GM18873 (cell line): Measurements from ENCODE around the gene FAM163A.
"Not testable (repeated sequence)": the region's sequence is repeated elsewhere in the genome, so short reads cannot be mapped to it uniquely, and the experiment has no call there.

Experiments used
- ATAC-seq: cut with Tn5 transposase; IDR thresholded peaks from one replicate; pipeline ENCODE4 v1.9.1; 2021; ENCODE audit warnings: mild to moderate bottlenecking, moderate library complexity, moderate number of reproducible peaks; ENCODE audit not compliant: unreplicated experiment, low FRiP score

FAM163A gene

GRCh38 chr1:179831852-179832699, 89.0 kb downstream of the FAM163A start:
- ATAC-seq, result no peak

GRCh38 chr1:179836686-179837445, 93.8 kb downstream of the FAM163A start:
- not testable (repeated sequence) for ATAC-seq

GRCh38 chr1:179840107-179840506, 97.0 kb downstream of the FAM163A start:
- no peak for ATAC-seq

- ATAC-seq, result no peak
These were observed 105.1 kb downstream of the FAM163A start for GRCh38 chr1:179848233-179848632.

GRCh38 chr1:179853102-179853501, 110.0 kb downstream of the FAM163A start:
- no peak for ATAC-seq

- not testable (repeated sequence) for ATAC-seq
These were observed 112.7 kb downstream of the FAM163A start for GRCh38 chr1:179855831-179856230.

GRCh38 chr1:179856296-179856695, 113.2 kb downstream of the FAM163A start:
- no peak for ATAC-seq

- no peak for ATAC-seq
These were observed 113.9 kb downstream of the FAM163A start for GRCh38 chr1:179857009-179857408.

- no peak for ATAC-seq
These were observed 117.6 kb downstream of the FAM163A start for GRCh38 chr1:179860652-179861051.

- no peak for ATAC-seq
These were observed 122.3 kb downstream of the FAM163A start for GRCh38 chr1:179865377-179865776.
